GM18499 (cell line): ENCODE measurements around the gene PTPN1.

Source experiments
- ATAC-seq: cut with Tn5 transposase; IDR thresholded peaks from one replicate; pipeline ENCODE4 v1.9.1; 2021; ENCODE audit warnings: moderate number of reproducible peaks; ENCODE audit not compliant: insufficient read depth, unreplicated experiment

PTPN1 gene

GRCh38 chr20:50569864-50570836 lies 60.0 kb downstream of the PTPN1 start:
- no peak for ATAC-seq

GRCh38 chr20:50571466-50571865 lies 61.3 kb downstream of the PTPN1 start:
- ATAC-seq: no peak

- no peak for ATAC-seq
Measured at GRCh38 chr20:50572938-50573777, 63.0 kb downstream of the PTPN1 start.

GRCh38 chr20:50574108-50574507 lies 63.9 kb downstream of the PTPN1 start:
- ATAC-seq: no peak

- no peak for ATAC-seq
Measured at GRCh38 chr20:50574586-50574985, 64.4 kb downstream of the PTPN1 start.

GRCh38 chr20:50575865-50576720 lies 65.9 kb downstream of the PTPN1 start:
- no peak for ATAC-seq

- no peak for ATAC-seq
Measured at GRCh38 chr20:50577175-50578018, 67.2 kb downstream of the PTPN1 start.

- ATAC-seq: no peak
Measured at GRCh38 chr20:50578061-50578777, 68.0 kb downstream of the PTPN1 start.

- ATAC-seq: no peak
Measured at GRCh38 chr20:50578778-50579165, 68.6 kb downstream of the PTPN1 start.

- no peak for ATAC-seq
Measured at GRCh38 chr20:50579511-50579910, 69.3 kb downstream of the PTPN1 start.

- no peak for ATAC-seq
Measured at GRCh38 chr20:50580016-50580747, 70.0 kb downstream of the PTPN1 start.

GRCh38 chr20:50580842-50581544 lies 70.8 kb downstream of the PTPN1 start:
- ATAC-seq: no peak

- no peak for ATAC-seq
Measured at GRCh38 chr20:50582092-50582491, 71.9 kb downstream of the PTPN1 start.

GRCh38 chr20:50582591-50583234 lies 72.5 kb downstream of the PTPN1 start:
- no peak for ATAC-seq

GRCh38 chr20:50583442-50584150 lies 73.4 kb downstream of the PTPN1 start:
- ATAC-seq: no peak

- ATAC-seq: no peak
Measured at GRCh38 chr20:50584687-50585086, 74.5 kb downstream of the PTPN1 start.
